CD8-positive, alpha-beta memory T cell (primary cell): Measurements from ENCODE around the gene IL13. TPM values are rescaled to one million over a fixed set of nuclear protein-coding genes. Genes with fewer than 3 reads are reported as not detected.

Experiments used
- CTCF ChIA-PET: fragments of 350-600 bp; sonication (Branson Sonifier 250); formaldehyde crosslinking; loops from one replicate; lab custom pipeline; 2021; ENCODE audit warnings: antibody characterized with exemption; lab: Charles Lee
- POLR2A ChIA-PET: fragments of 350-600 bp; sonication (Branson Sonifier 250); formaldehyde crosslinking; loops from one replicate; lab custom pipeline; 2021; ENCODE audit warnings: antibody characterized with exemption; lab: Charles Lee
- DNase-seq, 5 donors: peaks; one replicate each; pipeline versions ENCODE4 v3.0.0 to v3.0.0-alpha.2; 2020 to 2022; ENCODE audit warnings: mixed read lengths in 1 of 5
- H3K27ac ChIP-seq: one replicate; pipeline ENCODE4 v1.7.0; 2013; ENCODE audit warnings: low read depth, mild to moderate bottlenecking, low read length, moderate library complexity
- H3K27me3 ChIP-seq: 2 replicates; pipeline ENCODE4 v1.7.0; 2013; ENCODE audit warnings: low read length, mild to moderate bottlenecking; ENCODE audit not compliant: insufficient read depth, poor library complexity, severe bottlenecking
- H3K36me3 ChIP-seq: 2 replicates; pipeline ENCODE4 v1.7.0; 2013; ENCODE audit warnings: mild to moderate bottlenecking, low read length, moderate library complexity; ENCODE audit not compliant: insufficient read depth
- H3K4me1 ChIP-seq: 2 replicates; pipeline ENCODE4 v1.7.0; 2013; ENCODE audit warnings: mild to moderate bottlenecking, low read length, moderate library complexity; ENCODE audit not compliant: insufficient read depth
- H3K4me3 ChIP-seq: 2 replicates; pipeline ENCODE4 v1.7.0; 2013; ENCODE audit warnings: mild to moderate bottlenecking, low read length
- H3K9me3 ChIP-seq: 2 replicates; pipeline ENCODE4 v1.7.0; 2013; ENCODE audit warnings: mild to moderate bottlenecking, low read length
- H3K27ac Mint-ChIP-seq, 8 donors: one replicate each; pipeline ENCODE4 v1.8.0; 2020 to 2021; ENCODE audit warnings: mixed read lengths in 8 of 8, mild to moderate bottlenecking in 6 of 8, inconsistent platforms in 3 of 8, moderate library complexity in 3 of 8
- H3K27me3 Mint-ChIP-seq, 2 donors: one replicate each; pipeline ENCODE4 v1.8.0; 2020 to 2021; ENCODE audit warnings: mixed read lengths in 2 of 2, mild to moderate bottlenecking in 1 of 2, moderate library complexity in 1 of 2
- H3K36me3 Mint-ChIP-seq, 3 donors: one replicate each; pipeline ENCODE4 v1.8.0; 2020 to 2021; ENCODE audit warnings: mixed read lengths in 3 of 3, inconsistent platforms in 1 of 3, mild to moderate bottlenecking in 1 of 3
- H3K4me1 Mint-ChIP-seq, 3 donors: one replicate each; pipeline ENCODE4 v1.8.0; 2020 to 2021; ENCODE audit warnings: mixed read lengths in 3 of 3, inconsistent platforms in 1 of 3, mild to moderate bottlenecking in 1 of 3
- H3K4me3 Mint-ChIP-seq, 7 donors: one replicate each; pipeline ENCODE4 v1.8.0; 2020 to 2021; ENCODE audit warnings: mixed read lengths in 7 of 7, mild to moderate bottlenecking in 6 of 7, moderate library complexity in 4 of 7, inconsistent platforms in 2 of 7
- H3K9me3 Mint-ChIP-seq, 5 donors: one replicate each; pipeline ENCODE4 v1.8.0; 2020 to 2022; ENCODE audit warnings: mixed read lengths in 5 of 5, mild to moderate bottlenecking in 3 of 5, moderate library complexity in 2 of 5, inconsistent platforms in 1 of 5
- polyA plus RNA-seq: library from polyadenylated mRNA; unstranded; fragments of 300-500 nt; fragmentation: Illumina TruSeq; gene quantifications from one replicate; pipeline ENCODE4 v1.2.3, GENCODE V29; 2021
- total RNA-seq, 2 experiments: library from RNA; stranded (reverse); gene quantifications; one replicate each; pipeline ENCODE4 v1.2.3, GENCODE V29; 2021

IL13 gene
- total and polyA plus RNA-seq, 3 experiments from 2014 or later = 65.3 to 69.0 TPM; not detected in 1

- peaks cover 0 to 37% (median 9%) of the 10 kb centered on the region in 3 donors for H3K36me3 Mint-ChIP-seq
- H3K27me3 Mint-ChIP-seq = no peaks in the 10 kb centered on the region
- DNase-seq = no peak
- Histone ChIP-seq H3K36me3 (no peaks in the 10 kb centered on the region), H3K4me3 (no peak overlapping the region), H3K9me3 (no peaks in the 10 kb centered on the region), H3K27ac (no peak overlapping the region), H3K27me3 (no peaks in the 10 kb centered on the region), H3K4me1 (peaks cover 17% of the 10 kb centered on the region)
- no peaks in the 10 kb centered on the region for H3K9me3 Mint-ChIP-seq
- POLR2A ChIA-PET = no interaction called here
- H3K27ac Mint-ChIP-seq = peak overlapping the region in 3 of 8 donors; percentile 30 to 61 (median 50)
- H3K4me3 Mint-ChIP-seq = no peak overlapping the region
- CTCF ChIA-PET = no interaction called here
- peaks cover 29 to 32% (median 29%) of the 10 kb centered on the region in 3 donors for H3K4me1 Mint-ChIP-seq
These were observed 34.6 kb downstream of the IL13 start for GRCh38 chr5:132692632-132692967.

- H3K9me3 Mint-ChIP-seq = no peaks in the 10 kb centered on the region
- CTCF ChIA-PET = no interaction called here
- POLR2A ChIA-PET = no interaction called here
These were observed 38.0 kb downstream of the IL13 start for GRCh38 chr5:132695956-132696355.

GRCh38 chr5:132704875-132705274, 46.9 kb downstream of the IL13 start:
- DNase-seq = no peak
- Mint-ChIP-seq H3K9me3 (no peaks in the 10 kb centered on the region), H3K36me3 (peaks cover 27 to 57% (median 34%) of the 10 kb centered on the region in 3 donors), H3K4me3 (no peak overlapping the region), H3K27ac (no peak overlapping the region), H3K4me1 (no peaks in the 10 kb centered on the region), H3K27me3 (no peaks in the 10 kb centered on the region)
- Histone ChIP-seq H3K27ac (no peak overlapping the region), H3K4me3 (no peak overlapping the region), H3K36me3 (peaks cover 8% of the 10 kb centered on the region), H3K9me3 (no peaks in the 10 kb centered on the region), H3K4me1 (no peaks in the 10 kb centered on the region), H3K27me3 (no peaks in the 10 kb centered on the region)
- POLR2A ChIA-PET = no interaction called here
- CTCF ChIA-PET = no interaction called here

More at GRCh38 chr5:132695956-132696355, 38.0 kb downstream of the IL13 start:
- Mint-ChIP-seq H3K27me3 (no peaks in the 10 kb centered on the region), H3K36me3 (peaks cover 15 to 61% (median 19%) of the 10 kb centered on the region in 3 donors), H3K4me3 (no peak overlapping the region), H3K4me1 (peaks cover 11 to 12% (median 11%) of the 10 kb centered on the region in 3 donors), H3K27ac (no peak overlapping the region)
- Histone ChIP-seq H3K36me3 (no peaks in the 10 kb centered on the region), H3K27me3 (no peaks in the 10 kb centered on the region), H3K4me1 (no peaks in the 10 kb centered on the region), H3K9me3 (no peaks in the 10 kb centered on the region), H3K27ac (no peak overlapping the region), H3K4me3 (no peak overlapping the region)
- DNase-seq = no peak

DNA sequence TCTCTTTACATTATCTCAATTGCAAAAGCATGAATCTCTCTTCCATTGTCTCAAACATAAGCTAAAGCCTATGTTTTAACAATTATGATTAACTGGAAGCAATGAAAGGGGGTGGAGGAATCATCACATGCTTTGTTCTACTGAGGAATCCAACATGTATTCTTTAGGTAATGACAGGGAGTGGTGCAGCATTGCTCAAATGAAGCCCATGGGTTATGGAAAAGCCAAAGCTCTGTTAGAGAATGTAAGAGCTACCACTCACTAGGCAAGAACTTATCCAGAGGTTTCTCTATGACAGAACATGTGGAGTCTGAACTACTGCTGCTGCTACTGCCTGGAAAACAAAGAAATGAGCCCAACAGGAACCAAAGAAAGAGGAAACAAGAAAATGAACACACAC, 50.7 kb downstream of the IL13 start:
- no peaks in the 10 kb centered on the region for H3K9me3 Mint-ChIP-seq
- H3K27ac Mint-ChIP-seq = peak overlapping the region in 1 of 8 donors; percentile 36
- H3K4me1 Mint-ChIP-seq = no peaks in the 10 kb centered on the region
- CTCF ChIA-PET = interaction anchor here (1.1 kb wide), 1 partner anchor 14 kb away, joined by 3 read pairs; no protein-coding TSS in a partner anchor
- Histone ChIP-seq H3K27ac (no peak overlapping the region), H3K9me3 (no peaks in the 10 kb centered on the region), H3K27me3 (no peaks in the 10 kb centered on the region), H3K36me3 (peaks cover 4% of the 10 kb centered on the region), H3K4me3 (no peak overlapping the region), H3K4me1 (no peaks in the 10 kb centered on the region)
- H3K36me3 Mint-ChIP-seq = peaks cover 4 to 47% (median 17%) of the 10 kb centered on the region in 3 donors
- POLR2A ChIA-PET = no interaction called here
- H3K4me3 Mint-ChIP-seq = no peak overlapping the region
- no peaks in the 10 kb centered on the region for H3K27me3 Mint-ChIP-seq
- DNase-seq = no peak

Other genes starting within 250 kb of the IL13 start
- gene IRF1, start 167.4 kb upstream of the IL13 start, total RNA-seq = 100 to 1,000 TPM; 115 to 121 TPM
- 204 TPM for gene IRF1, start 167.4 kb upstream of the IL13 start, polyA plus RNA-seq
- 10 to 100 TPM; 83.0 to 84.3 TPM for gene IL5, start 114.7 kb upstream of the IL13 start, total RNA-seq
- not detected for gene IL5, start 114.7 kb upstream of the IL13 start, polyA plus RNA-seq
- gene RAD50, start 101.2 kb upstream of the IL13 start, total RNA-seq = 10 to 100 TPM; 45.2 to 48.3 TPM
- gene RAD50, start 101.2 kb upstream of the IL13 start, polyA plus RNA-seq = 34.6 TPM
- 1 to 10 TPM; 6.4 to 6.8 TPM for gene IL4, start 15.8 kb downstream of the IL13 start, total RNA-seq
- gene IL4, start 15.8 kb downstream of the IL13 start, polyA plus RNA-seq = not detected
- 10 to 100 TPM; 21.1 to 23.3 TPM for gene KIF3A, start 79.4 kb downstream of the IL13 start, total RNA-seq
- 15.9 TPM for gene KIF3A, start 79.4 kb downstream of the IL13 start, polyA plus RNA-seq
- 1 to 10 TPM; 8.8 to 9.1 TPM for gene CCNI2, start 89.3 kb downstream of the IL13 start, total RNA-seq
- gene CCNI2, start 89.3 kb downstream of the IL13 start, polyA plus RNA-seq = 3.4 TPM
- 10 to 100 TPM; 34.5 to 38.1 TPM for gene SEPTIN8, start 119.1 kb downstream of the IL13 start, total RNA-seq
- gene SEPTIN8, start 119.1 kb downstream of the IL13 start, polyA plus RNA-seq = 2.8 TPM
- under 1 TPM in 1 of 2 experiments, not detected in 1; 0.07 TPM for gene SOWAHA, start 155.1 kb downstream of the IL13 start, total RNA-seq
- not detected for gene SOWAHA, start 155.1 kb downstream of the IL13 start, polyA plus RNA-seq
- gene SHROOM1, start 172.5 kb downstream of the IL13 start, total RNA-seq = 1 to 10 TPM; 1.6 to 2.0 TPM
- not detected for gene SHROOM1, start 172.5 kb downstream of the IL13 start, polyA plus RNA-seq
- gene GDF9, start 208.3 kb downstream of the IL13 start, total RNA-seq = under 1 TPM; 0.29 to 0.68 TPM
- not detected for gene GDF9, start 208.3 kb downstream of the IL13 start, polyA plus RNA-seq
- 100 to 1,000 TPM; 595 to 615 TPM for gene UQCRQ, start 208.5 kb downstream of the IL13 start, total RNA-seq
- 663 TPM for gene UQCRQ, start 208.5 kb downstream of the IL13 start, polyA plus RNA-seq
- gene LEAP2, start 215.5 kb downstream of the IL13 start, total RNA-seq = 1 to 10 TPM; 2.7 to 3.6 TPM
- gene LEAP2, start 215.5 kb downstream of the IL13 start, polyA plus RNA-seq = 0.93 TPM